Glutamatergic neuron (in vitro differentiated cells): ENCODE measurements around the gene ELF4. TPM values are rescaled to one million over a fixed set of nuclear protein-coding genes. Genes with fewer than 3 reads are reported as not detected.
A peak's percentile ranks its signal among the peaks of the same experiment; 100 is the strongest.

Experiments
- DNase-seq: peaks from one replicate; pipeline ENCODE4 v3.0.0; 2022
- H3K27ac Mint-ChIP-seq: one replicate; pipeline ENCODE4 v1.8.0; 2020; ENCODE audit warnings: mild to moderate bottlenecking, mixed read lengths, inconsistent platforms; ENCODE audit not compliant: unreplicated experiment
- H3K27me3 Mint-ChIP-seq: one replicate; pipeline ENCODE4 v1.8.0; 2020; ENCODE audit warnings: mild to moderate bottlenecking, moderate library complexity, mixed read lengths, inconsistent platforms; ENCODE audit not compliant: unreplicated experiment
- H3K36me3 Mint-ChIP-seq: one replicate; pipeline ENCODE4 v1.8.0; 2020; ENCODE audit warnings: mild to moderate bottlenecking, mixed read lengths, inconsistent platforms; ENCODE audit not compliant: unreplicated experiment
- H3K4me1 Mint-ChIP-seq: one replicate; pipeline ENCODE4 v1.8.0; 2020; ENCODE audit warnings: mild to moderate bottlenecking, low read depth, mixed read lengths, inconsistent platforms; ENCODE audit not compliant: unreplicated experiment
- H3K4me3 Mint-ChIP-seq: one replicate; pipeline ENCODE4 v1.8.0; 2020; ENCODE audit warnings: mild to moderate bottlenecking, mixed read lengths, inconsistent platforms; ENCODE audit not compliant: unreplicated experiment
- H3K9me3 Mint-ChIP-seq: one replicate; pipeline ENCODE4 v1.8.0; 2020; ENCODE audit warnings: mild to moderate bottlenecking, moderate library complexity, mixed read lengths, inconsistent platforms; ENCODE audit not compliant: unreplicated experiment
- total RNA-seq: library from RNA; stranded (reverse); fragmentation: NEBNext Ultra II Directional; extraction: Animal tissue kit (Norgen Biotek cat#: 25700); gene quantifications from one replicate; pipeline ENCODE4 v1.2.1, GENCODE V29; 2021; ENCODE audit not compliant: unreplicated experiment
- TF ChIP-seq, protein P1 (sequence below): fragments of 200-600 bp; sonication (generic); IDR thresholded peaks from one replicate; pipeline ENCODE4 v1.5.0; 2021; ENCODE audit not compliant: partially characterized antibody, unreplicated experiment

ELF4 gene
- total RNA-seq, 1 donor from 2014 or later = 0.10 TPM

- H3K36me3 Mint-ChIP-seq = no peaks in the 10 kb centered on the region
- H3K27ac Mint-ChIP-seq = no peak overlapping the region
- no peak overlapping the region for H3K4me3 Mint-ChIP-seq
- TF ChIP-seq, protein P1, sequence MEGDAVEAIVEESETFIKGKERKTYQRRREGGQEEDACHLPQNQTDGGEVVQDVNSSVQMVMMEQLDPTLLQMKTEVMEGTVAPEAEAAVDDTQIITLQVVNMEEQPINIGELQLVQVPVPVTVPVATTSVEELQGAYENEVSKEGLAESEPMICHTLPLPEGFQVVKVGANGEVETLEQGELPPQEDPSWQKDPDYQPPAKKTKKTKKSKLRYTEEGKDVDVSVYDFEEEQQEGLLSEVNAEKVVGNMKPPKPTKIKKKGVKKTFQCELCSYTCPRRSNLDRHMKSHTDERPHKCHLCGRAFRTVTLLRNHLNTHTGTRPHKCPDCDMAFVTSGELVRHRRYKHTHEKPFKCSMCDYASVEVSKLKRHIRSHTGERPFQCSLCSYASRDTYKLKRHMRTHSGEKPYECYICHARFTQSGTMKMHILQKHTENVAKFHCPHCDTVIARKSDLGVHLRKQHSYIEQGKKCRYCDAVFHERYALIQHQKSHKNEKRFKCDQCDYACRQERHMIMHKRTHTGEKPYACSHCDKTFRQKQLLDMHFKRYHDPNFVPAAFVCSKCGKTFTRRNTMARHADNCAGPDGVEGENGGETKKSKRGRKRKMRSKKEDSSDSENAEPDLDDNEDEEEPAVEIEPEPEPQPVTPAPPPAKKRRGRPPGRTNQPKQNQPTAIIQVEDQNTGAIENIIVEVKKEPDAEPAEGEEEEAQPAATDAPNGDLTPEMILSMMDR = no peak
- DNase-seq = no peak
- H3K4me1 Mint-ChIP-seq = no peaks in the 10 kb centered on the region
- H3K27me3 Mint-ChIP-seq = peaks cover 3% of the 10 kb centered on the region
- H3K9me3 Mint-ChIP-seq = peaks cover 2% of the 10 kb centered on the region
Measured at GRCh38 chrX:130114141-130114588, 3.9 kb upstream of the ELF4 start.

DNA sequence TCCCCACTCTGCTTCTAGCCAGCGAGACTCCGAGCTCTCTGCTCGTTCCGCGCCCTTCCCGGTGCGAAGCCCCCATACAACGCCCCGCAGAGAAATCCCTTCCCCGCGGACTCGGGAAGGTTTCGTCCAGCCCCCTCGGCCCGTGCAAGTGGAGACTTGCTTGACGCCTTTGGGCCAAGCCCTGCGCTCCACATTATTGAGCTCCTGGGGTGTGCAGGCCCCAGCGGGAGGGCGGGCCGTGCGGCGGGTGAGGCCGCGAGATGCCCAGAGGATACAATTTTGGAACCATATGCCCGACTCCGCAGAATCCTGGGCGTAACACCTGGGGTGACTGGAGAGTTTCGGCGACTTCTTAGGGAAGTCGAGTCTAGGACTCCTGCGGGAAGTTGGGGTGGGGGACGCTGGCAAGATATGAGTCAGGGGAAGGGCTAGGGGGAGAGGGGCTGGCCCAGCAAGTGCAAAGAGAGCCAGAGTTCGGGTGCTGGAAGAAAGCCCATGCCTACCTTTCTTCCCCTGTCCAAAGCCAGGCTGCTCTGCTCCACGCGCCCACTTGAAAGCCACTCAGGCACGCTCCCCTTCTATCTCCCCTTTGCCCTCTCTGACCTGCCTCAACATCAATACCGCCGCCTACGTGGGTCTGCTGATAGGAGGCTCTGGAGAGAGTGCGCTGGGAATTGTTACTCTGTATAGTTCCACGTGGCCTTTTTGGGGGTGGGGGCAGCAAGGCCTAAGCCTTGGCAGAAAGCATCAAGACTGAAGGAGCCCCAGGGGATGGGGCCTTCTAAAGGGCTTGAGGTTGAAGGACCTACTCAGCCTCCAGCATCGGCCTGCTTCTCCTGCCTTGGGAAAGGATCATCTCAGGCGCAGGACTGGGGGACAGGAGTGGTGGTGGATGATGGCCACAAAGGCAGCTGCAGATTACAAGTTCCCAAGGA, 1.2 kb upstream of the ELF4 start:
- no peak for DNase-seq
- Mint-ChIP-seq H3K4me1 (no peaks in the 10 kb centered on the region), H3K36me3 (no peaks in the 10 kb centered on the region), H3K4me3 (no peak overlapping the region), H3K27me3 (peaks cover 5% of the 10 kb centered on the region), H3K9me3 (peaks cover 2% of the 10 kb centered on the region), H3K27ac (no peak overlapping the region)
- TF ChIP-seq, protein P1 = no peak

DNA sequence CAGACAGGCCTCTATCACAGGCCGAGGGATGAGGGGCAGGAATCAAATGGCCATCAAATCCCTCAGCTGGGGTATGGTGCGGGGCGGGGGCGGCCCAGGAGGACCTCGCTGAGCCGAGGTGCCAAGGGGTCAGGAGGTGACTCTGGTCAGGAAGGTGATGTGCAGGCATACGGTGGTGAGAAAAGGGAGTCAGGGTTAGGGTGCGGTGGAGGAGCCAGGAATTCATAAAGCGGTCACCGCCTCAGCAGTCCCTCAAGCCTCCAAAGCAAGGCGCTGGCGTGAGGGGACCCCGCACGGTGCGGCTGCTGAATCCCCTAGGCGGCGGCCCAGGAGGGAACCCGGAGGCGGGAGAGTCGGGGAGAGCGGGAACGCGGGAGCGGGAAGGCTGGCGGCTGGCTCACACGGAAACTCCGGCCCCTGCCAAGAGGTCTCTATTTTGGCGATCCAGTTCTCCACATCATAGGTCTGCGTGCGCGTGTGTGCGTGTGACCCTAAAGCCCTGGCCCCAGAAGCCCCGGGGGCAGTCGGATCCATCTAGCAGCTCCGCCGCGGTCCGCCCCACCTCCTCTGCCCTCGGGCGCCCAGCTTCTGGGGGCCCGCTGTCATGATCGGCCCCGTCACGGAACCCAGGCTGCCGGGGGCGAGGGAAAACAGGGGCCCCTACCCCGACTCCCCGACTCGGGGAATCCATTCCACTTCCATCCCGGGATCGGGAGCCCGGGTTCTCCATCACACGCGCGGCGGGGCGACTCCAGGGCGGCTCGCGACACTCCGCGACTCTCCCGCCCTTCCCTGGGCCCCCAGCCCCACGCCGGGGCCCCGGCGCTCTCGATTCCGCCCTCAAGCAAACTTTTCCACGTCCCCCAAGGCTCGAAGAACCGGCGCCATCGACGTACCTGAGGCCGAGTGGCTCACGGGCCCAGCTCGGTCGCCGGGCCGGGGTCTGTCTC, 593 bp downstream of the ELF4 start:
- TF ChIP-seq, protein P1 = no peak
- Mint-ChIP-seq H3K27me3 (peaks cover 9% of the 10 kb centered on the region), H3K4me3 (no peak overlapping the region), H3K4me1 (no peaks in the 10 kb centered on the region), H3K9me3 (peaks cover 2% of the 10 kb centered on the region), H3K27ac (no peak overlapping the region), H3K36me3 (no peaks in the 10 kb centered on the region)
- peak; percentile 26 for DNase-seq

GRCh38 chrX:130108647-130109428, 1.5 kb downstream of the ELF4 start:
- no peaks in the 10 kb centered on the region for H3K4me1 Mint-ChIP-seq
- H3K36me3 Mint-ChIP-seq = no peaks in the 10 kb centered on the region
- no peak overlapping the region for H3K4me3 Mint-ChIP-seq
- H3K27ac Mint-ChIP-seq = no peak overlapping the region
- TF ChIP-seq, protein P1 = no peak
- DNase-seq = no peak
- H3K9me3 Mint-ChIP-seq = peaks cover 2% of the 10 kb centered on the region
- H3K27me3 Mint-ChIP-seq = peaks cover 9% of the 10 kb centered on the region
